ENCODE data around the gene SDR39U1.

The SDR39U1 gene

GRCh38 chr14:24411443-24412389 lies 30.9 kb downstream of the SDR39U1 start:
- no peak for DNase-seq (ENCODE audit: low read depth in 3 of 3)

DNA sequence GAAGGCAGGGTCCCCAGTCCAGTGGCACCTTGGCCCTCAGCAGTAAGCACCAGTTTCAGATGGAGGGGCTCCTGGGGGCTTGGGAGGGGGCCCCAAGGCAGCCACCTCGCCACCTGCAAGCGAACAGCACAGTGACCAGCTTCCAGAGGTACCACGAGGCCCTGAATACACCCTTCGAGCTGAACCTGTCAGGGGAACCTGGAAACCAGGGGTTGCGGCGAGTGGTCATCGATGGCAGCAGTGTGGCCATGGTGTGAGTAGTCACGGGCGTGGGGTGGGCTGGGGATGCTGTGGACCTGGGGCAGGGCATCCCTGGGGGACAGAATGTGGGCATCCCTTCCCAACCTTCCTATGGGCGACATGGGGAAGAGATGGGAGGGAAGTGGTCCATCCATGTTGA lies 32.6 kb downstream of the SDR39U1 start:
- DNase-seq (ENCODE audit: low read depth in 3 of 3): no peak

GRCh38 chr14:24409192-24409591 lies 33.4 kb downstream of the SDR39U1 start:
- no peak for DNase-seq (ENCODE audit: low read depth in 3 of 3)

DNA sequence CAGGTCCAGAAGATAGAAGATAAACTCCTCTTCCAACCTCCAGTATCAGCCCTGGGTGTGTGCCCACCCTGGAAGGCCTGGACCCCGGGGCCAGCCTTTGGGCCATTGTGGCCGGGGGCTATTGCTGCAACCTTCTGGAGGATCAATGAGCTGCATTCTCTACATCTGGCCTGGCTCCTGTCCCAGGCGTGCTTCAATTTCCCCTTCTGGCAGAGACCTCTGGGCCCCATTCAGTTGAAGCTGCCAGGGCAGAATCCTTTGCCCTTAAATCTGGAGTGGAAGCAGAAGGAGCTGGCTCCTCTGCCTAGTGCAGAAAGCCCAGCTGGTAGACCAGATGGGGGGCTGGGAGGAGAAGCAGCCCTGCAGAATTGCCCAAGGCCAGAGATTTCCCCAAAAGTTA lies 33.8 kb downstream of the SDR39U1 start:
- DNase-seq (ENCODE audit: low read depth in 3 of 3): no peak

DNA sequence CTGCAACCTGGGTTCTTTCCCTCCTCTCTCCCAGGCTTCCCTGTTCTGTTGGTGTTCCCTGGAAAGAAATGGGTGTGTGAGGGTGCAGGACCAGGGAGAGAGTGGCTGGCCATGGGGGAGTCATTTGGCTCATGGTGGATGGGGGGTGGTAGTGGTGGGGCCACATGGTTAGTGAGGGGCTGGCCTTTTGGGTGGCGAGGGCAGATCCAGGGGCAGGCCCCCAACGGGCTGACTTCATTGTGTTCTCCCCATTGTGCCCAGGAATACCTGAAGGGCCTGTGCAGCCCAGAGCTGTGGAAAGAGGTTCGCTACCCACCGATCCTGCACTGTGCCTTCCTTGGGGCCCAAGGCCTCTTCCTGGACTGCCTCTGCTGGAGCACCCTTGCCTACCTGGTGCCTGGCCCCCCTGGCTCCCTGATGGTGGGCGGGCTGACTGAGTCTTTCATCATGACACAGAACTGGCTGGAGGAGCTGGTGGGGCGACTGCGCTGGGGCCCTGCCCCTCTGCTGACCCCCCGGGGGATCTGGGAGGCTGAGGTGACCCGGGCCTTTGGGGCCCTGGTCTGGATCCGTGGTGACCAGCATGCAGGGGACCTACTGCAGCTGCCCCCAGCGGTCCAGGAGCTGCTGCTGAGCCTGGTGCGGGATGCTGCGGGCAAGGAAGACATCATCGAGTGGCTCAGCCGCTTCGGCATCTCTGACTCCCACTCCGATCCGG lies 34.8 kb downstream of the SDR39U1 start:
- DNase-seq (ENCODE audit: low read depth in 3 of 3): no peak

GRCh38 chr14:24406416-24406815 lies 36.2 kb downstream of the SDR39U1 start:
- DNase-seq (ENCODE audit: low read depth in 3 of 3): no peak

GRCh38 chr14:24404814-24405213 lies 37.8 kb downstream of the SDR39U1 start:
- no peak for DNase-seq (ENCODE audit: low read depth in 3 of 3)

- no peak for DNase-seq (ENCODE audit: low read depth in 3 of 3)
Observed at GRCh38 chr14:24403294-24403998, 39.1 kb downstream of the SDR39U1 start.

DNA sequence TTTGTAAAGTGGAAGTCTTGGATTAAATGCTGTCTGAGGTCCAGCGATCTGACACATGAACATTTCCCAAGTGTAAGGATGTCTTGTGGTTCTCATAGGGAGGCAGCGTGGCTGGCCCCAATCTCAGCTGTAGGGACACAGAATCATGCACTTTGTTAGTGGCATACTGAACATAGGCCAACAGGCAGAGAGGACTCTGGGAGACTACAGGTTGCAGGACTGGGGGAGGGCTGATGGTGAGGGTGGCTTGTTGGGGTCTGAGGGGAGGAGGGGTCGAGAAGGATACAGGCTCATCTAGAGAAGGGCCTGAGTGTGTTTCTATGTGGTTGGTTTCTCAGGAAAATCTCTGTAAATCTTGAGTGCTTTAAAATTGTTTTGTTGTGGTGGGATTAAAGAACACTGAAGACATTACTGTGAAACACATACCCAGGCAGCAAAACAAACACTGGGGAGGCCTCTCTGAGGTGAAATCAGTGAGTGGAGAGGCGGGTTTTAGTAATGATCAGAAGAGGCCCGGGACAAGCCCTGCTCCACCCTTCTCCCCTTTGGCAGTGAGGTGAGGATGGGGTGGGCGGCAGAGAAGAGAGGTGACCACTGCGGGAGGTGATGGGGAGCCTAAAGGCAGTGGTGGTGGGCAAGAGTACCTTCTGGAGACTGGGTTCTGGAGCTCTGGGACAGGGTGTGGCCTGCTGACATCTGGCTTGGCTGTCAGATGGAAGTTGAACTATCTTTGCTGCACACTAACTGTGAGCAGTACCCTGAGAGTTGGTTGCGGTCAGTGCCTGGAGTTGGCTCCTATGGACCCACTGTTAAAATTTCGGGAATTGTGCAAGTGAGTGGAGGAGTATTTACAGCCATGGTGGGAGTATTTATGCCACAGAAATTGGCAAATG lies 40.5 kb downstream of the SDR39U1 start:
- DNase-seq (ENCODE audit: low read depth in 3 of 3): no peak

GRCh38 chr14:24399999-24400718 lies 42.4 kb downstream of the SDR39U1 start:
- no peak for DNase-seq (ENCODE audit: low read depth in 3 of 3)

DNA sequence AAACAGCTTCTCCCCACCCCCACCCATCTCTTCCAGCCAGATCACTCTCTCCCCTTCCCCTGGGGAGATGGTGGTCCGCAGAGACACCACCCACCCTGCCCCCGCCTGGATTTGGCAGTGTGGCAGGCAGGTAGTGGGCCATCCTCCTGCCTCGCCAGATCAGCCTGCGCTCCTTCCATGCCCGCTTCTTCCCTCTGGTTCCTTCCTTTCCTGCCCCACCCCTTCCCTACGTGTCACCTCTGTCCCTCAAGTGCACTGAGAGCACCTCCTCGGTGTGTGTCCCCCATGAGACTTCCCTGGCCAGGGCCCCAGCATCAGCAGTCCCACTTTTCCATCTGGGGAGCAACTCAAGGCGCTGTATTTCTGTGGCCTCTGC lies 43.1 kb downstream of the SDR39U1 start:
- DNase-seq (ENCODE audit: low read depth in 3 of 3): no peak

- DNase-seq (ENCODE audit: low read depth in 3 of 3): peak in 1 of 3 experiments; percentile 11
Observed at GRCh38 chr14:24398653-24399446, 43.7 kb downstream of the SDR39U1 start, which contains the start of gene NYNRIN. NYNRIN (plus strand) TSS chr14:24399003; CDS start chr14:24399247, 244 bp downstream.

DNA sequence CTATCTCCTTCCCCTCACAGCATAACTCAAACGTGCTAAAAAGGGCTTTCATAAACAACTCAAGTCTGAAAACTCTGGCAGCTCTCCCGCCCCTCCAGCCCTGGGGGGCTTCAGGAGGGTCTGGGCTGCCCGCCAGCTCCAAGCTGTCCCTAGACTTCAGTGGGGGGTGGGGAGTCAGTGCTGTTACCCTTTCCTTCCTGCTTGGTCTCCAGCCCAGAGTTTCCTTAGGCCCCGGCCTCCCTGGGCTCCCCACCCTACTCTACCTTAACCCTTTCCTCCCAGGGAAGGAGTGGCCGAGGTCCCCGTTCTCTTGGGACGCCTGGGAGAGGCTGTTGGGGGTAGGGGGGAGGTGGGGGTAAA lies 44.3 kb downstream of the SDR39U1 start:
- no peak for DNase-seq (ENCODE audit: low read depth in 3 of 3)

- DNase-seq (ENCODE audit: low read depth in 3 of 3): no peak
Observed at GRCh38 chr14:24397639-24398292, 44.8 kb downstream of the SDR39U1 start.

DNA sequence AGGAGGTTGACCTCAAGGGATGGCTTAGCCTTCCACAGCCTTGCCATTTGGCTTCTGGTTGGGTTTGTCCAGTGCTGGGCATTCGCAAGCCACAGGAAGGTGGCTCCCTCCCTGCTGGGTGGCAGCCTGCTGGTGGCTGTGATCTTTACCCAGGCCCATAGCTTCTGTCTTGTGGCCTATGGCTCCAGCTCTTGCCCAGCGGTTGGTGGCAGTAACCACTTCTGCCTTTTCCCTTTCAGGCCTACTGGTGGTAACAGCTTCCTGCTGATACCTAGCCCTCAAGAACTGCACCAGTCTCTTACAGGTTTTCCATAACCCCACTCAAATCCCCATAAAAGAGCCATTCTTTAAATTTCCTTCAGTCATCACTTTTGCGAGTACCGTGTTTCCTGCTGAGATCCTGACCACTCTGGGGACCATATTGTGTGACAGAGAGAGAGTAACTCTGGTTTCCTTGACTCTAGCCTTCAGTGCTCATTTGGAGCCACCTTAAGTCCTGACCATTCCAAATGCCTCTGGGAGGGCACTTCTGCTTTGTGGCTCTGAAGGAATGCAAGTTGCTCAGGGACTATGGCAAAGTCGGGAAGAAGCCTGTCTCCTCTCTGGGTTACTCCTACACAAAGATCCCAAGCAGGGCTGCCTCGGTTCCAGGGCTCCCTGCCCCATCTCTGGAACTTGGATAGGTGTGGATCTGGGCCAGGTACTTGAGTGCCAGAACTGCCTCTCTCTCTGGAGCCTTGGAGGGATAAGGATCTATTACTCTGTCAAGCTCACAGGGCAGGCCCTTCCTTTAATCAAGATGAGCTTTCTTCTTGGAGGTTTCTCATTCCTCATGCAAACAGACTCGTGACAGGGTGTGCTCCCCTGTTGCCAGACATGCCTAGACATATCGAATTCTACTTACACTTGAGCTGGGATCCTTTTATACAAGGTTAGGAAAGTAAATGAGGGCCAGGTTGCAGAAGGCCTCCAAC lies 46.7 kb downstream of the SDR39U1 start:
- DNase-seq (ENCODE audit: low read depth in 3 of 3): no peak

DNA sequence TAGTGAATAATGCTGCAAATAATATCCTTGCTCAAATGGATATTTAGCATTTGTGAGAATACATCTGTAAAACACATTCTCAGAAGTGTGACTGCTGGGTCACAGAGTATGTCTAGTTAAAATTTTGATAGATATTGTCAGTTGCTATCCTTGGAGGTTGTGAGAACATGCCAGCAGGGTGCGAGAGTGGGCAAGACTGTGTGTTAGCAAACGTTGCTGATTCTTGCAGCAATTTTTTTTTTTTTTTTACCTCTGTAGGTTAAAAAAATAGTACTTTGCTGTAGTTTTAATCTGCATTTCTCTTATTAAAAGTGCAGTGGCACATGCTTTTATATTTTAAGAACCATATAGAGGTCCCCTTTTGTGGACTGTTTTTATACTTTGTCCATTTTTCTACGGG lies 48.3 kb downstream of the SDR39U1 start:
- DNase-seq (ENCODE audit: low read depth in 3 of 3): no peak

GRCh38 chr14:24392325-24393091 lies 50.1 kb downstream of the SDR39U1 start:
- no peak for DNase-seq (ENCODE audit: low read depth in 3 of 3)
